Hematopoietic multipotent progenitor cell treated with erythropoietin and hydrocortisone succinate and interleukin-3 and kit ligand, for 17 days (in vitro differentiated cells): ENCODE measurements around the gene MSMO1.
"Not testable (repeated sequence)": the region's sequence is repeated elsewhere in the genome, so short reads cannot be mapped to it uniquely, and the experiment has no call there.

ENCODE experiments used
- DNase-seq: peaks from one replicate; pipeline ENCODE4 v3.0.0-alpha.2; 2015; ENCODE audit warnings: low spot score

The MSMO1 gene

DNA sequence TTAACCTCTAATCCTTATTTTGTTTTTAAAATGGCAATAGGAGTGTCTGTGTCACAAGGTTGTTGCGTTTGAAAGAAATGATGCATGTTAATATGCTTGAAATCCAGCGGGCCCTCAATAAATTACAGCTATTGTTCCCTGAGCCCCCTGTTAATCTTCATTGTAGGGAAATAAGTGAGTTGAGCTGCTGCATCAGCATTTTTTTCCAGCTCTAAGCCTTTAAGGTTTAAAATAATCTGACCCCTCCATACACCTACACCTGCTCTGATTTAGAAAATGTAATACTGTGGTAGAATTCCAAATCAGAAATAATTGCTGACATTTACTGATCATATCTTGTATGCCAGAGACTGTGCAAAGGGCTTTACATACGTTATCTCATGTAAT is 2.6 kb upstream of the MSMO1 start:
- DNase-seq = no peak

DNA sequence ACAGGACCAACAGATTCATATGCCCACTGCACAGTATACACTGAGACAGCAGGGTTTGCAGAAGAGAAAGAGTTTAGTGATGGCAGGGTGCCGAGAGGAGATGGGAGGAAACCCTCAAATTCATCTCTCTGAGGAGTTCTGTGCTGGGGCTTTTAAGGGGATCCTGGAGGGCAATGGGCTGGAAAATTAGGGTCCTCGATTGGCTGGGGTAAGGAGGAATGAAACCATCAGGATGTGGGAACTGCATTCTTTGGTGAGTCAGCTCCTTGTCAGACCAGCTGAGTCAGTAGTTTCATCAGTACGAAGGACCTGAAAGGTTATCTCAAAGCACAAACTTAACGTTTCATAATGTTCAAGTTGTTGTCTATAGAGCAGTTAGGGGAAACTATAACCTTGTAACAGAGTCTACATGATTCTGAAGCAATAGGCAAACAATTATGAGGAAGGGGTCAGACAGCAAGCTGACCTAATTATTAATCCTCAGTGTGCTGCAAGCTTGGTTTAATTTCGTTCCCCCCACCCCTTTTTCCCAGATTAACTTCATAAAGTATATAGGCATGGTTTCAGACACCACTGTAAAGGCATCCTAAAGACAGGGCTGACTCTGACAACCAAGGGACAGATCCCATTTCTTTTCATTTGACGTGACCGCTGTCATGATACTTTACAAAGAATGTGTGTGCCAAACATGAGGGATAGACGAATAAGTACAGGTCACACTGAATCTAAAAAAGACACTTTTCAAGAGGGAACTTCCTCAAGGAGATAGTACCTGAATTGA is 1.5 kb upstream of the MSMO1 start:
- DNase-seq = peak; percentile 61

DNA sequence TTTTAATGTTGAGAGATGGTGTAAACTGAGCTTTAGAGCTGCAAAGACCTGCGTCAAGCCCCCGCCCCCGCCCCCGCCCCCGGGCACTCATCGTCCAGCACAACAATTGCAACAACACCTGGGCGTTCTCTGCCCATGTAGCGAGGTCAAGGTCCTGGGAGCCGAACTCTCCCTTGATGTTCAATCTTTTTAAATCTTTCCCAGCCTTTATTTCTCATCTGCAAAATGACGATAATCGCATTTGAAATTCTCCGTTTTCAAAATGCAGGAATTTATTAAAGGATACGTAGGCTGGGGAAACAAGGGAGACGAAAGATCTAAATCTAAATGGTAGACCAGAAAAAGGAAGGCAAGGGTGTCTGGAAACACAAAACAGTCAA is 648 bp upstream of the MSMO1 start:
- no peak for DNase-seq

DNA sequence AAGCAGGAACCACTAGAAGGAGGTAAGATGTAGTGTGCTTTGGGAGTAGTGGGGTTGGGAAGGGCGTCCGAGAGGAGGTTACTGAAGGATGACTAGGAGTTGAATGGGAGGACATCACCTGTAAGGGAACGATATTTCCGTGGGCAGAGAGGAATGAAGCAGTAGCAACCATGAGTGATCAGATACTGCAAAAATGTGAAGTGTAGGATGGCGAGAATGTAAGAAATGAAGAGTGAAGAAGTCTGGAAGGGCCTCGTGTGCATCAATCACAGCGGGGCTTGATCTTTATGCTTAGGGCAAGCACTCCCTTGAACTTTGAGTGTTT is 594 bp downstream of the MSMO1 start:
- no peak for DNase-seq

DNA sequence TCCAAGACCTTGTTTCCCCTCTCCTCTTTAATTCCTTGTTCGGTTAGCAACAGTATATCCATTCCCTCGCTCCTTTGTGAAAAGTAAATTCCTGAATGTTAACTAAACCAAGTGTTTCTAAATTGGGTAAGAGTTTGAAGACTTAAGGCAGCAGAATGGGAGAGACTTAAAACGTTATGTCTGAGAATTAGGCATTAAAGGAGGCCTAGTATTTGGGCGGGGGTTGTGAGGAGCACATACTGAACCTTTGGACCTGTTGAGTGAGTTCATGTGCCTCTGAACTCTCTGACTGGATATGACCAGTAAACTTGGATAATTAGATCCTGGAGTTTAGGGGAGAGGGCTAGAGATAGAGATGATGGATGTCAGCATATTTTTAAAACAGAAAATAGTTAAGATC is 1.2 kb downstream of the MSMO1 start:
- peak; percentile 22 for DNase-seq

GRCh38 chr4:165330071-165330470 is 2.6 kb downstream of the MSMO1 start:
- no peak for DNase-seq

DNA sequence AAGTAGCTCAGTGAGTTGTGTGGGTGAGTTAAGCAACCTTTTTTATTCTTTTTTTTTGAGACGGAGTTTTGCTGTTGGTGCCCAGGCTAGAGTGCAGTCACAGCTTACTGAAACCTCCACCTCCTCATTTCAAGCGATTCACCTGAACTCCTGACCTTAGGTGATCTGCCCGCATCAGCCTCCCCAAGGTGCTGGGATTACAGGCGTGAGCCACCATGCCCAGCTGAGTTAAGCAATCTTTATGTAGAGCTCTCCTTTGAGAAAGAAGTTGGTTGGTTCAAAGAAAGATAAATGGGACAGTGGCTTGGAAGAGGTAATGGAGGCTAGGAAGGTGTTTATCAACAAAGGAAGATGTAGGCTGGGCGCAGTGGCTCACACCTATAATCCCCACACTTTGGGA is 3.2 kb downstream of the MSMO1 start:
- no peak for DNase-seq

DNA sequence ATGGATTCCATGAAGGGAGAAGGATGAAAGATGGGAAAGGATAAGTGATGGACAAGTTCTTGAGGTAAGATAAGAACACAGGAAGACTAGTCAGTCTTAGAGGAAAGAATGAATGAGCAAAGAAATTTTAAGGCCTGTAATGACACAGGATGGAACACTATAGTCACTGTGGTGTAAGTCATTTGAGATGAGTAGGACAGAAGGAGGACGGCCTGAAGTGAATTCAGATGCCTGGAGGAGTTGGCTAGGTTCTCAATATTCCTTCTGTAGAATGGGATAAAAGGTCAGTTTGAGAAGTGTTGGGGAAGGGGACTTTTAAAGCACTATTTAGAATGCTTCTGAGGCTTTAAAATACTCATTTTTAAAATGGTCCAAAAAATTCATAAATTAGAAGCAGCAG is 3.9 kb downstream of the MSMO1 start:
- DNase-seq = no peak

DNA sequence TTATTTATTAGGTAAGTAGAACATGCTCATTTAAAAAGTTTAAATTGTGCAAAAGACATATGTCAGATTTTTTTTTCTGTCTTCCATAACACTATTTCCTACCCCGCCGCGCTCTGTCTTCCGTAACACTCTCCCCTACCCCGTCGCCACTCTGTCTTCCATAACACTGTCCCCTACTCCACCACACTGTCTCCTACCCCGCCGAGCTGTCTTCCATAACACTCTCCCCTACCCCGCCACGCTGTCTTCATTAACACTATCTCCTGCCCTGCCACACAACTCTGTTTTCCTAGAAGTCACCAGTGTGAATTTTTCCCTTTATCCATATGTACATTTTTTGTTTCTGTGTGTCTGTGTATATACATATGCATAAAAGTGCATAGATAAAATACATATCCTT is 4.4 kb downstream of the MSMO1 start:
- no peak for DNase-seq

GRCh38 chr4:165332502-165332901 is 5.0 kb downstream of the MSMO1 start:
- no peak for DNase-seq

DNA sequence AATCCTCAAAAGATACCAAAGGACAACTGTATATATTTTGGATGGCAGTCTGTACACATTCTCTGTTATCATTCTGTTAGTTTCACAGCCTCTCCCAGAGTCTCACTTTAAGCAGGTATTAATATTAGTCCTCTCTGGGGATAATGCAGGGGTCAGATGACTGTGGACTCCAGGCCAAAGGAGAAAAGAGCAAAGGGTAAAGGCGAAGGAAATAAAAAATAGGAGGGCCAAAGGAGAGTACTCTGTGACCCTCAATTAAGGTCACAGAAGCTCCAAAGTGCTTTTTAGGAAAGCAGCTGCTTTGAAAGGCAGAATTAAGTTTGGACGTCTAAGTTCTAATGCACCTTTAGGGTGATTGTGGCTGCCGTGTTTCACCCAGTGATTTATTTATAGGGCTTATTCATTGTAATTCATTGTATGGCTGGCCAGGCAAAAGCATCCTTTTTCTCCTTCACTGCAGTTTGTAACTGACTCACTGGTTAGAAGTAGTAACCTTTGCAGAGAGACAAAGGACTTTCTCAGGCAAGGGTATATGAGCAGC is 7.8 kb downstream of the MSMO1 start:
- DNase-seq = no peak

DNA sequence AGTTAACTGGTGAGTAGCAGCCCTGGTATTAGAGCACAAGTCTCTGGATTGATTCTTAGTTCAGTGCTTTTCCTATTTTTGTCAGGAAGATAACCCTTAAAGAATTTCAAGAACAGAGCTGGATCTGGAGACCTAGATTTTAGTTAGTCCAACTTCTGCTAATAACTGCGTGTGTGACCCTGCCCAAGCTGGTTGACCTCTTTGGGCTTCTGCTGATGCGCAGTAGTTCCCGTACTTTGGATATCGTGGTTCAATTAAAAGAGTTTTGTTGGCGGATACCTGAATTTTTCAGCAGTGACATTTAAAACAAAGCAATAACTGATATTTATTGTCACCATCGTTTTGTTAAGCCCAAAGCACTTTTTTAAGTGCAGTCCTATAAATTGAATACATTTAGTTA is 9.3 kb downstream of the MSMO1 start:
- DNase-seq = no peak

DNA sequence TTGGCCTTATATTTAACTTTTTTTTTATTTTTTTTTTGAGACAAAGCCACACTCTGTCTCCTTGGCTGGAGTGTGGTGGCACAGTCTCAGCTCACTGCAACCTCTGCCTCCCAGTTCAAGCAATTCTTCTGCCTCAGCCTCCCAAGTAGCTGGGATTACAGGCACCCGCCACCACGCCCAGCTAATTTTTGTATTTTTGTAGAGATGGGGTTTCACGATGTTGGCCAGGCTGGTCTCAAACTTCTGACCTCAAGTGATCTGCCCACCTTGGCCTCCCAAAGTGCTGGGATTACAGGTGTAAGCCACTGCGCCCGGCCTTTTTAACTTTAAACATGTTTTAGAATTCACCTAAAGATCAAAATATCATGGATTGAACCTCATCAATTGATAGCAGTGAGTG is 14.9 kb downstream of the MSMO1 start:
- not testable (repeated sequence) for DNase-seq

DNA sequence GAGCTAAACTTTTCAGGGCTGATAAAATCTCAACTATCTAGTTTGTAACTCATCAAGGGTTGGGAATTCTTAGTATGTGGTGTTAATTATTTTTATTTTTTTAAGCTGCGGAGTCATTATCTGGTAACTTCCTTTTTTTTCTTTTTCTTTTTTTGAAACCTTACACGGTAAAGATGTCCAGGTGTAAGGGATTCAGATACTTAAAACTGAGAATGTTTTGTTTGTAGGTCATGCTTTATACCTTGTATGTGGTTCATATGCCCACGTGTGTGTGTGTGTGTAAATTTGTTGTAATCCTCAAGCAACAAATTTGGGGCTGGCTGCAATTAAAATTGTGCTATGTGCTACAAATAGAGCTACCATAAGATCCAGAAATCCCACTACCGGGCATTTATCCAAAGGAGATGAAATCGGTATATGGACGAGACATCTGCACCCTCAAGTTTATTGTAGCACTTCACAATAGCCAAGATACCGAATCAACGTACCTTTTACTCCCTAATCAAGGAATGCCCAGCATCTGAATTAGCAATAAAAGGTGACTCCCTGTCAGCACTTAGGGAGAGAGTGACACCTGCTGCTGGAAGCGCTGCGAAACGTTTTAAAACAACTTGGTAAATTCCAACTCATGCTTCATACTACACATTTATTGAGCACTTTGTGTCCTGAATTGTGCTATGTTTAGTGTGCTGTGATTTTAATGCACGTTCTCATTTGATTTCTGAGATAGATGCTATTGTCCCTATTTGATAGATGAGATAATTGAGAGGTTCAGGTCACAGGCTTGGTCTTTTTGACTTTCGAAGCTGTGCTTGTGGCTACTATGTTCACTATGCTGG is 16.1 kb downstream of the MSMO1 start:
- peak; percentile 72 for DNase-seq

DNA sequence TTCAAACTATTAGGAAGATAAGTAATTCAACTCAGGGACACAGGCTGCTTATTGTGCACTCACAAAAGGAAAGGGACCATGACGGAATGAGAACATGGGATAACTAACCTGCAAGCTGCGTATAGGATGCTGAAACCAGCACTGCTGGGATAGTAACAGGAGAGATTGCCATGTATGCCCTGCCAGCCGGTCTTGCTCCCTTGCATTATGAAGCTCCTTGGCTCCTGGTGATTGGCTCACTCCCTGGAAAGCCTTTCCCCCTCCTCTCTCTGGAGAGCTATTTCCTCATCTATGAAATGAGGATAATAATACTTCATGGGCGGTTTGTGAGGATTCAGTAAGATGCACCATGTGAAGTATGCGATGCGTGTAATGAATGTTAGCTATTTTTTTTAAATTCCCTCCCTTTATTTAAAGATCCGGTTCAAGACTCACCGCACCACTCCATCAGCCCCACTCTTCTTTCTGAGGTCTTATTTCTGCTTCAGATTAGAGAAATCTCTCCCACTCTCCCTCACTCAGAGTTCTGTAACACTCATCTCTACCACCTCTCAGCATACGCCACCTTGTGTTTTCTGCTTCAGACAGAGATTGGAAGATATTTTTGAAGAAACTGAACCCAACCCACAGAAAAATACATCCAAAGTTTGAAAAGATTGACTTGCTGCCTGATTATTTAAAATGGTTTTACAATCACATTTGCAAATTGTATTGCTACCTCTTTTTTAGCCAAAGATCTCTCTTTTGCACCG is 18.4 kb downstream of the MSMO1 start:
- DNase-seq = no peak

DNA sequence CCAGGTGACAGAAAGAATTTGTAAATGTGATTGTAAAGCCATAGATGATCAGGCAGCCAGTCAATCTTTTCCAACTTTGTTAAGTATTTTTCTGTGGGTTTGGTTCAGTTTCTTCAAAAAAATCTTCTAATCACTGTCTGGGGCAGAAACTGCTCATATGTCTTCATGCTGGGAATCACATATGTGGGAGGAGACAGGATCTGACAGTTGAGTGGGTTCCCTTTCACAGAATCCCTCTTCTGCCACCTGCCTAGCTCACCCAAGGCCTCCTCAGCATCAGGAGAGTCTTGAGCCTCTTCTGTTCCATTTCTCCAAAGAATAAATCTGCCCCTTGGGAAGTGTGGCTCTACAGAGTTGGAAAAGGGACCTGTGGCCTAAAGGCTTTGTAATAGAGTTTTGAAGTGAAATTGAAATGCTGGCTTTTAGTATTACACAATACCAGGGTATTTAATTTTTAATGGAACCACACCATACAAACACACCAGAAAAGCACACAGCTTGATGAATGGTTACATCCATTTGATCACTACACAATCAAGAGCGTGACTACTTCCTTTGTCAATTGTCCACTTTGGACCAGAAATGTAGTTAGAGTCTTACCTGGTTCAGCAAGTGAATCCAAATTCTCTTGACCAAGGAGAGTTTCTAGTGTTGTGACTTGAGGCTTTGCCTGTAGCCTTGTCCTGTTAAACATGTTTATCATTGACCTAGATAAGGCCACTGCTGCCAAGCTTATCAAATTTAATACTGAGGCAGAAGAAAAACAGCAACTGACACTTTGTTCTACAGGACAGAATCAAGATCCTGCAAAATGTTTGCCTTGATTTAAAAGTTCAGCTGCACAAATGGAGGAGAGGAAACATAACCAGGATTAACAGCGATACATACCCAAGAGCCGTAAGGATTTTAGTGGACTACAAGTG is 20.4 kb downstream of the MSMO1 start:
- peak; percentile 29 for DNase-seq

GRCh38 chr4:165351359-165352130 is 24.1 kb downstream of the MSMO1 start:
- DNase-seq = no peak

DNA sequence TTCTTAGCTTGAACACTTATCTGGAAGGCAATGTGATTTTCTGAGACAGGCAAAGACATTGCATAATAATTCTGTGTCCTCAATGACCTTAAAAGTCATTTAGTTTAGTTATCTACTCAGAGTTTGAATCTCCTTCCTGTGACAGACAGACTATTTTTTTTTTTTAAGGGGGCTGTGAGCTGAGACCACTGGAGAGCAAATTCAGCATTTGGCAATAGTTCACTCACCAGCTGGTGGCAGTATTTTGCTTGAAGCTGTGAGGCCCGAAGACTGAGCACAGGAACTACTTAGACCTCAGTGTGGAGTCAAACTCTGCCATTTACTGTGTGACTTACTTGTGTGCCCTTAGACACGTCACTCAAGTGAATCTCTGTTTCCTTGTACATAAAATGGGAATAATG is 28.4 kb downstream of the MSMO1 start:
- DNase-seq = peak; percentile 26

DNA sequence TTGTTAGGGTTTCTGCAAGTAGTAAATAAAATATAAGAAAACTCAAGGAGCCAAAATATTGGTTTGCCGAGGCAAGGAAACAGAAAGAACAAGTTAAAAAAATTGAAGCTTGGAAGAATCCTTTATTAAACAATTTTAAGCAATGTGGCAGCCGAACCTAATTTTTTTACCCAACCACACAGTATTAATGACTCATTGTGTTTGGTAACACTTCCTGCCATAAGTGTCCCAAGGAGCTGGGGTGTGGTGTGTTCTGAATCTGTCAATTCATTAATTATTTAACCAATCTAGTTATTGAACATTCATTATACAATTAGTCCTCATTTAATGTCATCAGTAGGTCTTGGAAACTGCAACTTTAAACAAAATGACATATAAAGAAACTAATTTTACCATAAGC is 32.0 kb downstream of the MSMO1 start:
- DNase-seq = no peak

DNA sequence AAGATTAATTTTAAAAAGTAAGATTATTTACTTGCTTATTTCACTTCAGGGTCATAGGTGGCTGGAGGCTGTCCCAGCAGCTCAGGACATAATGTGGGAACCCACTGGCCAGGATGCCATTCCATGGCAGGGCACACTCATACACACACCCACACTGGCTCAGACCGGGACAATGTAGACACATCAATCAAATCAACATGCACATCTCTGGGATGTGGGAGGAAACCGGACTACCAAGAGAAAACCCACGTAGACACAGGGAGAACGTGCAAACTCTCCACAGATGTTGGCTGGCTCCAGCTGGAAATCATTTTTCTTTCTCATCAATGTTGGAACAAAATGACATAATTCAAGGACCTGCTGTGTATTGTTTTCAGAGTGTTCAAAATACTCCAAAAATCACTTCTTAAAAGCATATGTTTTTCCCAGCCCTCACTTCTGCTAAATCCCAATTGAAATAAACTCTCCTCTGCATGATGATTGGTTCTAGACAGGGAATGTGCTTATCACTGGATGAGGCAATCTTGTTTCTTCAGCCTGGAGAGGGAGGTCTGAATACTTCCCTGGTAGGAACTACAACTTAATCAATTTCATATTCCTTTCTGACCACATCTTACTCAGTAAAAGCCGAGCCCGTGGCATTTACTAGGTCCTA is 32.7 kb downstream of the MSMO1 start:
- DNase-seq = no peak
